Hepatocyte (in vitro differentiated cells): ENCODE measurements around the gene USP48. TPM values are rescaled to one million over a fixed set of nuclear protein-coding genes. Genes with fewer than 3 reads are reported as not detected.

Experiments
- DNase-seq: peaks from one replicate; pipeline ENCODE4 v3.0.0-alpha.2; 2016; ENCODE audit warnings: low spot score
- H2AFZ ChIP-seq: fragments of 200-600 bp; sonication (generic); 2 replicates; pipeline ENCODE4 v1.6.0; 2016; ENCODE audit warnings: antibody characterized with exemption, mild to moderate bottlenecking
- H3K27ac ChIP-seq: fragments of 200-600 bp; sonication (generic); 2 replicates; pipeline ENCODE4 v1.5.1; 2016; ENCODE audit warnings: mild to moderate bottlenecking
- H3K27me3 ChIP-seq: fragments of 200-600 bp; sonication (generic); 2 replicates; pipeline ENCODE4 v1.6.1; 2016
- H3K36me3 ChIP-seq: fragments of 200-600 bp; sonication (generic); replicated peaks from 2 replicates; pipeline ENCODE4 v1.5.1; 2016; ENCODE audit warnings: low read depth; ENCODE audit not compliant: insufficient read depth
- H3K4me1 ChIP-seq: fragments of 200-600 bp; sonication (generic); 2 replicates; pipeline ENCODE4 v1.5.1; 2016; ENCODE audit warnings: mild to moderate bottlenecking, moderate library complexity; ENCODE audit not compliant: insufficient read depth
- H3K4me2 ChIP-seq: fragments of 200-600 bp; sonication (generic); 2 replicates; pipeline ENCODE4 v1.6.0; 2016
- H3K4me3 ChIP-seq: fragments of 200-600 bp; sonication (generic); 2 replicates; pipeline ENCODE4 v1.5.1; 2016; ENCODE audit warnings: mild to moderate bottlenecking
- H3K79me2 ChIP-seq: fragments of 200-600 bp; sonication (generic); 2 replicates; pipeline ENCODE4 v1.6.0; 2017; ENCODE audit warnings: mild to moderate bottlenecking
- H3K9me2 ChIP-seq: fragments of 200-600 bp; sonication (generic); replicated peaks from 2 replicates; pipeline ENCODE4 v1.6.0; 2017; ENCODE audit warnings: mild to moderate bottlenecking; ENCODE audit not compliant: insufficient read depth
- H3K9me3 ChIP-seq: fragments of 200-600 bp; sonication (generic); 2 replicates; pipeline ENCODE4 v1.5.1; 2016; ENCODE audit warnings: low read depth, mild to moderate bottlenecking
- H4K20me1 ChIP-seq: fragments of 200-600 bp; sonication (generic); 2 replicates; pipeline ENCODE4 v1.6.0; 2016; ENCODE audit warnings: mild to moderate bottlenecking; ENCODE audit not compliant: insufficient read depth, poor library complexity, severe bottlenecking
- CTCF ChIP-seq: fragments of 200-600 bp; sonication (generic); IDR thresholded peaks from 2 replicates; pipeline ENCODE4 v1.5.1; 2016; ENCODE audit warnings: antibody characterized with exemption, mild to moderate bottlenecking; ENCODE audit not compliant: poor library complexity
- EZH2 ChIP-seq: fragments of 200-600 bp; sonication (generic); IDR thresholded peaks from 2 replicates; pipeline ENCODE4 v1.6.1; 2016; ENCODE audit warnings: antibody characterized with exemption, mild to moderate bottlenecking, borderline replicate concordance
- EZH2phosphoT487 ChIP-seq: fragments of 200-600 bp; sonication (generic); IDR thresholded peaks from one replicate; pipeline ENCODE4 v1.6.1; 2018; ENCODE audit warnings: antibody characterized with exemption, mild to moderate bottlenecking, low read depth, moderate library complexity; ENCODE audit not compliant: unreplicated experiment, severe bottlenecking
- WGBS: methylation state at CpG from one replicate; pipeline ENCODE4 v1.1.6; 2016; ENCODE audit warnings: low lambda C conversion rate; ENCODE audit errors: missing lambda C conversion rate; 5-methylcytosine and 5-hydroxymethylcytosine counted together
- polyA plus RNA-seq: library from polyadenylated mRNA; unstranded; fragments of >200 nt; fragmentation: Nextera tagmentation; extraction: Ambion mirVana; gene quantifications from 2 replicates; pipeline ENCODE4 v1.2.1, GENCODE V29; 2016
- total RNA-seq: library from RNA; depleted of rRNA; stranded (reverse); fragments of >200 nt; gene quantifications from 2 replicates; pipeline ENCODE4 v1.2.3, GENCODE V29; 2014

The USP48 gene
- total and polyA plus RNA-seq, 2 experiments from 2014 or later: 38.9 to 39.5 TPM

DNA sequence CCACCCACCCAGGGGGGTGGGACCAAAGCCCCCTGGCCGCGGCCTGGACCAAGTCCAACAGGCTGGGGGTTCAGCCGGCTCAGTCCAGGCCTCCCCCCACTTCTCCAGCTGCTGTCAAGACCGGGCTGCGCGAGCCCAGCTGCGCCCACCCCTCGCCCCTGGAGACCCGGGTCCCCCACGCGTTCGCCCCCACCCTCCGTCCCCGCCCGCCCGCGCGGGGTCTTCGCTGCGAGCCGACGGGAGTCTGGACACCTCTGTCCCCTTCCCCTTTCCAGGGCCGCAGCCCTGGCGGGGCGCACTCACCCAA lies 114.0 kb downstream of the USP48 start:
- H3K4me3 ChIP-seq: peak overlapping the region; percentile 75
- no peaks in the 10 kb centered on the region for H3K36me3 ChIP-seq
- peaks cover 31% of the 10 kb centered on the region for H3K4me1 ChIP-seq
- no peaks in the 10 kb centered on the region for H4K20me1 ChIP-seq
- DNase-seq: no peak
- WGBS: 1% methylated on average over 12 of the region's 25 CpGs
- H3K79me2 ChIP-seq: no peaks in the 10 kb centered on the region
- peak overlapping the region; percentile 68 for H2AFZ ChIP-seq
- no peaks in the 10 kb centered on the region for H3K27me3 ChIP-seq
- TF ChIP-seq CTCF (peak; percentile 2), EZH2 (no peak)
- peak overlapping the region; percentile 100 for H3K4me2 ChIP-seq
- H3K9me3 ChIP-seq: no peaks in the 10 kb centered on the region
- no peaks in the 10 kb centered on the region for H3K9me2 ChIP-seq
- H3K27ac ChIP-seq: no peak overlapping the region

DNA sequence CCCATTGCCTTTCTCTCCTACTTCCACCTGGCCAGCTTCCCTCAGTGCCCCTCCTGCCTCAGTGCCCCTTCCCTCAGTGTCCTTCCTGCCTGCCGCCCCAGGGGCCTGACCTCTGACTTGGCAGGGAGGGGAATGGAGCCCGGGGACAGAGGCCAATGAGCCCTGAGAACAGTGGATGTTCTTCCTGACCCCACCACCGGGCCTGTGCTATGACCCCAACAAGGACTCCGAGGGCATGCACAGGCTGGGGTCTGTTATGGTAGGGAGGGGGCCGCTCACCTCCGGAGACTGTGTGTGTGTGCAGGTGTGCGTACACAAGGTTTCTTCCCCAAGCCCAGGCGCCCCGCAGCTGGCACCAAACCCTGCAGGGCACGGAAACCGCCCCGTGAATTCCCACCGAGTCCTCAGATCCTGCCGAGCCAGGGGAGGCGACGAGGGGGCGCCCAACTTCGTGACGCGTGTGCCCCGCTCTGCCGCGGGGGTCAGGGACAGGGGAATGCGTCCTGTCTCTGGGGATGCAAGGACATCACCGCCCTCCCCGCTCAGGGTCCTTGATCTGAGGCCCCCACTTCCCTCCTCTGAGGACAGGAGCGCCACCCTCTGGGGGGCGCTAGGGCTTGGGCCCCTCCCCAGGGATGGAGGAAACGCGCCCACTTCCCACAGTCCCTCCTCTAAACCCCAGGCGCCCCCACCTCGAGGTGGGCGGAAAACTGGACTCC lies 114.6 kb downstream of the USP48 start:
- TF ChIP-seq EZH2 (no peak), EZH2phosphoT487 (no peak), CTCF (peak; percentile 28)
- WGBS: 28% methylated on average over 23 of the region's 33 CpGs
- Histone ChIP-seq H3K36me3 (no peaks in the 10 kb centered on the region), H3K4me2 (peak overlapping the region; percentile 100), H3K9me3 (no peaks in the 10 kb centered on the region), H3K9me2 (no peaks in the 10 kb centered on the region), H3K27me3 (no peaks in the 10 kb centered on the region), H4K20me1 (no peaks in the 10 kb centered on the region), H3K4me1 (peaks cover 27% of the 10 kb centered on the region), H3K79me2 (no peaks in the 10 kb centered on the region), H2AFZ (peak overlapping the region; percentile 68), H3K27ac (no peak overlapping the region), H3K4me3 (peak overlapping the region; percentile 75)
- DNase-seq: no peak

DNA sequence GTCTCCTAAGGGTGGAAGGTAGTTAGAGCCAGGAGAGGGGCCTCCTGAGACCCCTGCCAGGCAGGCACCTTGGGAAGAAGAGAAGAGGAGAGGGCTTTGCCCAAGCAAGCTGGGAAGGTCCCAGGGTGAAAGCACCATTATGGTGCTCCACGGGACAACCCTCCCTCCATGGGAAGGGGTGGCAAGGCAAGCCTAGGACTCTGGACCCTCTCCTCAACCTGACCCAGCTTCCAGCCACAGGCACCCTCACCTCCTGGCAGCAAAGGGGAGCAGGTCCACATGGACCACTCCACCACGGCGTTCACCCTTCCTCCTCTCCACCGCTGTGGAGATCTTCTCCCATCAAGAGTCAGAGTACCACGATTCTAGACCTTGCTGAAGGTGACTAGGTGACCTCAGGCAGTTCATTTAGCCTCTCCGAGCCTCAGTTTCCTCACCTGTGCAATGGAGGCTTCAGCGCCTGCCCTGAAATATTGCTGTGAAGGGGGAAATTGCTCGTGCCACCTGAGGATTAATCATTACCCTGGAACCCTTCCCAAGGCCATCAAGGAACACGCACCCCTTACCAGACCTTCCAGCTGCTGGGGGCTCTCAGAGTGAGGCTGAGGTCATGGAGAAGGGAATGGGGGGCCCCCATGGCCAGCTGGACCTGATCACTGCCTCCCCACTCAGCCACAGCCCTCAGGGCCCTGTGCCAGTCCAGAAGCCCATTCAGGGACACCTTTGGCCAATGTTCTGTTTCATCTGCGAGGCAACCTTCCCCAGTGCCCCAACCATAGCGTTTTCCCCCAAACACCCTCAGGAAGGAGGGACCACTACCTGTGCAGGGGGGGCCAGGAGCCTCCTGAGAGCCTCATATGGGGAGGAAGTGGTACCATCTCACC lies 115.4 kb downstream of the USP48 start:
- H3K36me3 ChIP-seq: no peaks in the 10 kb centered on the region
- no peaks in the 10 kb centered on the region for H3K9me3 ChIP-seq
- no peak overlapping the region for H2AFZ ChIP-seq
- peaks cover 19% of the 10 kb centered on the region for H3K4me1 ChIP-seq
- 90% methylated on average over 11 of the region's 11 CpGs for whole genome bisulfite sequencing
- peak overlapping the region; percentile 100 for H3K4me2 ChIP-seq
- no peak for DNase-seq
- H3K9me2 ChIP-seq: no peaks in the 10 kb centered on the region
- no peaks in the 10 kb centered on the region for H3K79me2 ChIP-seq
- TF ChIP-seq CTCF (no peak), EZH2 (no peak), EZH2phosphoT487 (no peak)
- H3K4me3 ChIP-seq: no peak overlapping the region
- no peaks in the 10 kb centered on the region for H4K20me1 ChIP-seq
- H3K27me3 ChIP-seq: no peaks in the 10 kb centered on the region
- no peak overlapping the region for H3K27ac ChIP-seq
